Measurements from ENCODE around the gene APP.

DNA sequence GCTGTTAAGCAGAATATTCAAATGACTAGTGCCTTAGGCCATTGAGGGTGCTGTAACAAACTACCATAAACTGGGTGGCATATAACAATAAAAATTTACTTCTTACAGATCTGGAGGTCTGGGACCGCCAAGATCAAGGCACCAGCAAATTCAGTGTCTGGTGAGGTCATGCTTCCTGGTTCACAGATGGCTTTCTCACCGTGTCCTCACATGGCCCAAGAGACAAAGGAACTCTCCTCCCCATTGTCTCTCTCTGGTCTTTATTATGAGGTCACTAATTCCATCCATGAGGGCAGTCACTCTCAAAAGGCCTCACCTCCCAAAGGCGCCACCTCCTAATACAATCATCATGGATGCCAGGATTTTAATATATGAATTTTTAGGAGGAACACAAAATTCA lies 308.5 kb downstream of the APP start:
- TF ChIP-seq CSDC2 (CRISPR knock-in tag; IDR thresholded peaks at IDR 0.05) = no peak
- TF ChIP-seq, protein P1, sequence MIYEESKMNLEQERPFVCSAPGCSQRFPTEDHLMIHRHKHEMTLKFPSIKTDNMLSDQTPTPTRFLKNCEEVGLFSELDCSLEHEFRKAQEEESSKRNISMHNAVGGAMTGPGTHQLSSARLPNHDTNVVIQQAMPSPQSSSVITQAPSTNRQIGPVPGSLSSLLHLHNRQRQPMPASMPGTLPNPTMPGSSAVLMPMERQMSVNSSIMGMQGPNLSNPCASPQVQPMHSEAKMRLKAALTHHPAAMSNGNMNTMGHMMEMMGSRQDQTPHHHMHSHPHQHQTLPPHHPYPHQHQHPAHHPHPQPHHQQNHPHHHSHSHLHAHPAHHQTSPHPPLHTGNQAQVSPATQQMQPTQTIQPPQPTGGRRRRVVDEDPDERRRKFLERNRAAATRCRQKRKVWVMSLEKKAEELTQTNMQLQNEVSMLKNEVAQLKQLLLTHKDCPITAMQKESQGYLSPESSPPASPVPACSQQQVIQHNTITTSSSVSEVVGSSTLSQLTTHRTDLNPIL (CRISPR knock-in tag; IDR thresholded peaks at IDR 0.05; ENCODE audit: low read depth) = no peak
- TF ChIP-seq TOX (CRISPR knock-in tag; IDR thresholded peaks at IDR 0.05; ENCODE audit: borderline replicate concordance) = no peak
- no peak for TF ChIP-seq ARNTL (CRISPR knock-in tag; IDR thresholded peaks at IDR 0.05; ENCODE audit: borderline replicate concordance, low read depth)
- TF ChIP-seq, protein P2, sequence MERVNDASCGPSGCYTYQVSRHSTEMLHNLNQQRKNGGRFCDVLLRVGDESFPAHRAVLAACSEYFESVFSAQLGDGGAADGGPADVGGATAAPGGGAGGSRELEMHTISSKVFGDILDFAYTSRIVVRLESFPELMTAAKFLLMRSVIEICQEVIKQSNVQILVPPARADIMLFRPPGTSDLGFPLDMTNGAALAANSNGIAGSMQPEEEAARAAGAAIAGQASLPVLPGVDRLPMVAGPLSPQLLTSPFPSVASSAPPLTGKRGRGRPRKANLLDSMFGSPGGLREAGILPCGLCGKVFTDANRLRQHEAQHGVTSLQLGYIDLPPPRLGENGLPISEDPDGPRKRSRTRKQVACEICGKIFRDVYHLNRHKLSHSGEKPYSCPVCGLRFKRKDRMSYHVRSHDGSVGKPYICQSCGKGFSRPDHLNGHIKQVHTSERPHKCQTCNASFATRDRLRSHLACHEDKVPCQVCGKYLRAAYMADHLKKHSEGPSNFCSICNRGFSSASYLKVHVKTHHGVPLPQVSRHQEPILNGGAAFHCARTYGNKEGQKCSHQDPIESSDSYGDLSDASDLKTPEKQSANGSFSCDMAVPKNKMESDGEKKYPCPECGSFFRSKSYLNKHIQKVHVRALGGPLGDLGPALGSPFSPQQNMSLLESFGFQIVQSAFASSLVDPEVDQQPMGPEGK (CRISPR knock-in tag; IDR thresholded peaks at IDR 0.05; ENCODE audit: borderline replicate concordance) = no peak
- TF ChIP-seq BACH2 (CRISPR knock-in tag; IDR thresholded peaks at IDR 0.05; ENCODE audit: borderline replicate concordance) = no peak
- TF ChIP-seq GLIS3 (CRISPR knock-in tag; IDR thresholded peaks at IDR 0.05) = no peak
- no peak for TF ChIP-seq ZFP3 (CRISPR knock-in tag; IDR thresholded peaks at IDR 0.05)
- no peak for TF ChIP-seq ZNF8 (CRISPR knock-in tag; IDR thresholded peaks at IDR 0.05)
- TF ChIP-seq PPARA (CRISPR knock-in tag; IDR thresholded peaks at IDR 0.05; ENCODE audit: borderline replicate concordance) = no peak
- no peak for TF ChIP-seq ZNF70 (CRISPR knock-in tag; IDR thresholded peaks at IDR 0.05)
- TF ChIP-seq, protein P3, sequence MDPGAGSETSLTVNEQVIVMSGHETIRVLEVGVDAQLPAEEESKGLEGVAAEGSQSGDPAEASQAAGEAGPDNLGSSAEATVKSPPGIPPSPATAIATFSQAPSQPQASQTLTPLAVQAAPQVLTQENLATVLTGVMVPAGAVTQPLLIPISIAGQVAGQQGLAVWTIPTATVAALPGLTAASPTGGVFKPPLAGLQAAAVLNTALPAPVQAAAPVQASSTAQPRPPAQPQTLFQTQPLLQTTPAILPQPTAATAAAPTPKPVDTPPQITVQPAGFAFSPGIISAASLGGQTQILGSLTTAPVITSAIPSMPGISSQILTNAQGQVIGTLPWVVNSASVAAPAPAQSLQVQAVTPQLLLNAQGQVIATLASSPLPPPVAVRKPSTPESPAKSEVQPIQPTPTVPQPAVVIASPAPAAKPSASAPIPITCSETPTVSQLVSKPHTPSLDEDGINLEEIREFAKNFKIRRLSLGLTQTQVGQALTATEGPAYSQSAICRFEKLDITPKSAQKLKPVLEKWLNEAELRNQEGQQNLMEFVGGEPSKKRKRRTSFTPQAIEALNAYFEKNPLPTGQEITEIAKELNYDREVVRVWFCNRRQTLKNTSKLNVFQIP (CRISPR knock-in tag; IDR thresholded peaks at IDR 0.05; ENCODE audit: borderline replicate concordance, low read depth) = no peak
